Measurements from ENCODE around the gene HDLBP.

GRCh38 chr2:241184901-241185300, 130.6 kb downstream of the HDLBP start:
- TF ChIP-seq, protein P1, sequence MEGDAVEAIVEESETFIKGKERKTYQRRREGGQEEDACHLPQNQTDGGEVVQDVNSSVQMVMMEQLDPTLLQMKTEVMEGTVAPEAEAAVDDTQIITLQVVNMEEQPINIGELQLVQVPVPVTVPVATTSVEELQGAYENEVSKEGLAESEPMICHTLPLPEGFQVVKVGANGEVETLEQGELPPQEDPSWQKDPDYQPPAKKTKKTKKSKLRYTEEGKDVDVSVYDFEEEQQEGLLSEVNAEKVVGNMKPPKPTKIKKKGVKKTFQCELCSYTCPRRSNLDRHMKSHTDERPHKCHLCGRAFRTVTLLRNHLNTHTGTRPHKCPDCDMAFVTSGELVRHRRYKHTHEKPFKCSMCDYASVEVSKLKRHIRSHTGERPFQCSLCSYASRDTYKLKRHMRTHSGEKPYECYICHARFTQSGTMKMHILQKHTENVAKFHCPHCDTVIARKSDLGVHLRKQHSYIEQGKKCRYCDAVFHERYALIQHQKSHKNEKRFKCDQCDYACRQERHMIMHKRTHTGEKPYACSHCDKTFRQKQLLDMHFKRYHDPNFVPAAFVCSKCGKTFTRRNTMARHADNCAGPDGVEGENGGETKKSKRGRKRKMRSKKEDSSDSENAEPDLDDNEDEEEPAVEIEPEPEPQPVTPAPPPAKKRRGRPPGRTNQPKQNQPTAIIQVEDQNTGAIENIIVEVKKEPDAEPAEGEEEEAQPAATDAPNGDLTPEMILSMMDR (IDR thresholded peaks at IDR 0.05; ENCODE audit: low read depth, low read length) = no peak
- no peak for TF ChIP-seq POLR2A (IDR thresholded peaks at IDR 0.05; ENCODE audit: extremely low read depth, insufficient read length)
- TF ChIP-seq MYC (IDR thresholded peaks at IDR 0.05; ENCODE audit: low read depth, low read length) = no peak

Data from NB4 (cell line).